WERI-Rb-1 (cell line): ENCODE data around the gene AKR1C2.
"Not testable (repeated sequence)": the region's sequence is repeated elsewhere in the genome, so short reads cannot be mapped to it uniquely, and the experiment has no call there.

Source experiments
- DNase-seq: peaks from one replicate; pipeline ENCODE4 v3.0.0-alpha.2; 2020
- H3K27ac ChIP-seq: fragments of 250-450 bp; sonication (Bioruptor Pico); 2 replicates; pipeline ENCODE4 v1.5.1; 2020; ENCODE audit warnings: mild to moderate bottlenecking, moderate library complexity
- H3K27me3 ChIP-seq: fragments of 250-450 bp; sonication (Bioruptor Pico); 2 replicates; pipeline ENCODE4 v1.5.1; 2021; ENCODE audit warnings: mild to moderate bottlenecking, low read depth, moderate library complexity; ENCODE audit not compliant: insufficient read depth, severe bottlenecking
- H3K36me3 ChIP-seq: fragments of 250-450 bp; sonication (Bioruptor Pico); 2 replicates; pipeline ENCODE4 v1.5.1; 2020; ENCODE audit warnings: mild to moderate bottlenecking, moderate library complexity
- H3K4me3 ChIP-seq: 2 replicates; pipeline ENCODE4 v1.5.1; 2011; ENCODE audit warnings: low read depth, mild to moderate bottlenecking, control low read depth, low read length
- H3K9me3 ChIP-seq: fragments of 250-450 bp; sonication (Bioruptor Pico); 2 replicates; pipeline ENCODE4 v1.5.1; 2021; ENCODE audit warnings: mild to moderate bottlenecking, moderate library complexity; ENCODE audit not compliant: severe bottlenecking
- CTCF ChIP-seq: IDR thresholded peaks from 2 replicates; pipeline ENCODE4 v1.5.1; 2011; ENCODE audit warnings: low read depth, mild to moderate bottlenecking, control low read depth, inconsistent platforms, low read length

AKR1C2 gene

GRCh38 chr10:4956088-4956487 is 47.6 kb downstream of the AKR1C2 start:
- not testable (repeated sequence) for H3K27me3 ChIP-seq, H3K27ac ChIP-seq, H3K36me3 ChIP-seq, H3K4me3 ChIP-seq, DNase-seq, H3K9me3 ChIP-seq

GRCh38 chr10:4953405-4953804 is 50.3 kb downstream of the AKR1C2 start:
- H3K36me3 ChIP-seq, result no peaks in the 10 kb centered on the region
- no peaks in the 10 kb centered on the region for H3K9me3 ChIP-seq
- no peak overlapping the region for H3K27ac ChIP-seq
- DNase-seq, result no peak
- H3K27me3 ChIP-seq, result peaks cover 3% of the 10 kb centered on the region
- H3K4me3 ChIP-seq, result no peak overlapping the region
- no peak for TF ChIP-seq CTCF

- H3K9me3 ChIP-seq, H3K27ac ChIP-seq, DNase-seq, H3K4me3 ChIP-seq, H3K27me3 ChIP-seq, H3K36me3 ChIP-seq: not testable (repeated sequence)
These were observed 52.0 kb downstream of the AKR1C2 start for GRCh38 chr10:4951512-4952162.

- Histone ChIP-seq H3K4me3 (no peak overlapping the region), H3K36me3 (no peaks in the 10 kb centered on the region), H3K27me3 (peaks cover 6% of the 10 kb centered on the region), H3K27ac (no peak overlapping the region), H3K9me3 (no peaks in the 10 kb centered on the region)
- no peak for DNase-seq
- TF ChIP-seq CTCF, result no peak
These were observed 55.7 kb downstream of the AKR1C2 start for GRCh38 chr10:4947635-4948596.

GRCh38 chr10:4947039-4947634 is 56.5 kb downstream of the AKR1C2 start:
- Histone ChIP-seq H3K36me3 (no peaks in the 10 kb centered on the region), H3K4me3 (no peak overlapping the region), H3K9me3 (no peaks in the 10 kb centered on the region), H3K27me3 (peaks cover 6% of the 10 kb centered on the region), H3K27ac (no peak overlapping the region)
- TF ChIP-seq CTCF, result no peak
- no peak for DNase-seq

- TF ChIP-seq CTCF, result no peak
These were observed 57.6 kb downstream of the AKR1C2 start for GRCh38 chr10:4945766-4946717.

More at GRCh38 chr10:4945766-4946717, 57.6 kb downstream of the AKR1C2 start:
- Histone ChIP-seq H3K27ac (no peak overlapping the region), H3K9me3 (no peaks in the 10 kb centered on the region), H3K4me3 (no peak overlapping the region), H3K36me3 (no peaks in the 10 kb centered on the region), H3K27me3 (peaks cover 6% of the 10 kb centered on the region)
- DNase-seq, result no peak
